ENCODE results near the gene RNF144B. TPM values are rescaled to one million over a fixed set of nuclear protein-coding genes. Genes with fewer than 3 reads are reported as not detected.

RNF144B gene
- total RNA-seq, 1 donor, result 0.54 TPM

DNA sequence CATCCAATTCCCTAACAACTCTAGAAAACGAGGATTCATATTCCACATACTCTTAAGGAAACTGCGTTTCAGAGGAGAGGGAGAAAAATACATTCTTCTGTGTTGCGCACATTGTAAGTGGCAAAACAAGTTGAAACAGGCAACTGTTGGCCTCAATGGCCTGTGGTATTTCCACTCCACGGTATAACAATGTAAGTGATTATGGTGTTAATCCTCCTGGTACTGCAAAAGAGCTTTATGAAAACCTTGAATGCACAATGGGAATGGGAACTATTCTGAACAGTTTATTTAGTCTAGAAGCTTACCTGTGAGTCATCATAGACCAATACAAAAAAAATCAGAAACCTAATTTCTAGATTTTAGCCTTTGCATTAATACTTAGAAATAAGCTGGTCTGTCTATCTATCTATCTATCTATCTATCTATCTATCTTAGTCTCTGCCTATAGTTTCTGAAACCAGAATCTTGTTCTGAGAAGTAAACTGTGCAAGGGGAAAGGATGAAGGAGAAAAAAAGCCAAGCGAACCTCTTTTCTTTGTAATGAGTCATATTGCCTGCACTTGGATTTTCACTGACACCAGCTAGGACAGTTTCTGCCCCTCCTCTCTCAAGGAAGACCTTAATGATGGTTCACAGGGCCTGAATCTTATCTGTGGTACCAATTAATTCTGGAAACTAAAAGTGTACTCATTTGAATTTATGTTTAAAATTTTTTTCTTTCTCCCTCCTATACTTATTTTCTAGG lies 101.5 kb downstream of the RNF144B start:
- DNase-seq (ENCODE audit: low read depth), result no peak
- no peak overlapping the region for H3K4me3 ChIP-seq (ENCODE audit: low read depth, low read length)
- TF ChIP-seq, protein P1, sequence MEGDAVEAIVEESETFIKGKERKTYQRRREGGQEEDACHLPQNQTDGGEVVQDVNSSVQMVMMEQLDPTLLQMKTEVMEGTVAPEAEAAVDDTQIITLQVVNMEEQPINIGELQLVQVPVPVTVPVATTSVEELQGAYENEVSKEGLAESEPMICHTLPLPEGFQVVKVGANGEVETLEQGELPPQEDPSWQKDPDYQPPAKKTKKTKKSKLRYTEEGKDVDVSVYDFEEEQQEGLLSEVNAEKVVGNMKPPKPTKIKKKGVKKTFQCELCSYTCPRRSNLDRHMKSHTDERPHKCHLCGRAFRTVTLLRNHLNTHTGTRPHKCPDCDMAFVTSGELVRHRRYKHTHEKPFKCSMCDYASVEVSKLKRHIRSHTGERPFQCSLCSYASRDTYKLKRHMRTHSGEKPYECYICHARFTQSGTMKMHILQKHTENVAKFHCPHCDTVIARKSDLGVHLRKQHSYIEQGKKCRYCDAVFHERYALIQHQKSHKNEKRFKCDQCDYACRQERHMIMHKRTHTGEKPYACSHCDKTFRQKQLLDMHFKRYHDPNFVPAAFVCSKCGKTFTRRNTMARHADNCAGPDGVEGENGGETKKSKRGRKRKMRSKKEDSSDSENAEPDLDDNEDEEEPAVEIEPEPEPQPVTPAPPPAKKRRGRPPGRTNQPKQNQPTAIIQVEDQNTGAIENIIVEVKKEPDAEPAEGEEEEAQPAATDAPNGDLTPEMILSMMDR (IDR thresholded peaks at IDR 0.05; ENCODE audit: insufficient read depth, low read length), result no peak

DNA sequence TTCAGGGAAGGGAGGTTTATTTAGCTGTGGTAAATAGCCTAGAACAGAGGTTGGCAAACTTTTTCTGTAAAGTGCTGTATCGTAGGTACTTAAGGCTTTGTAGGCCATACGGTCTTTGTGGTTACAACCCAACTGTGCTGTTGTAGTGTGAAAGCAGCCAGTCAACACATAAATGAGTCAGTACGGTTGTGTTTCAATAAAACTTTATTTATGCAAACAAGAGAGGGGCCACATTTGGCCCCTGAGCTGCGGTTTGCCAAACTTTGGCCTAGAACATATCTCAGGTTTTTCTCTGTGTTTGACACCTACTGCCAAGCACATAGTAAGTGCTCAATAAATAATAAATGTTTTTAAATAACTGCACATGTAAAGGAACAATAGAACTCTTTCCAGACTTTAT lies 102.2 kb downstream of the RNF144B start:
- DNase-seq (ENCODE audit: low read depth), result no peak
- TF ChIP-seq, protein P1 (IDR thresholded peaks at IDR 0.05; ENCODE audit: insufficient read depth, low read length), result no peak
- no peak overlapping the region for H3K4me3 ChIP-seq (ENCODE audit: low read depth, low read length)

DNA sequence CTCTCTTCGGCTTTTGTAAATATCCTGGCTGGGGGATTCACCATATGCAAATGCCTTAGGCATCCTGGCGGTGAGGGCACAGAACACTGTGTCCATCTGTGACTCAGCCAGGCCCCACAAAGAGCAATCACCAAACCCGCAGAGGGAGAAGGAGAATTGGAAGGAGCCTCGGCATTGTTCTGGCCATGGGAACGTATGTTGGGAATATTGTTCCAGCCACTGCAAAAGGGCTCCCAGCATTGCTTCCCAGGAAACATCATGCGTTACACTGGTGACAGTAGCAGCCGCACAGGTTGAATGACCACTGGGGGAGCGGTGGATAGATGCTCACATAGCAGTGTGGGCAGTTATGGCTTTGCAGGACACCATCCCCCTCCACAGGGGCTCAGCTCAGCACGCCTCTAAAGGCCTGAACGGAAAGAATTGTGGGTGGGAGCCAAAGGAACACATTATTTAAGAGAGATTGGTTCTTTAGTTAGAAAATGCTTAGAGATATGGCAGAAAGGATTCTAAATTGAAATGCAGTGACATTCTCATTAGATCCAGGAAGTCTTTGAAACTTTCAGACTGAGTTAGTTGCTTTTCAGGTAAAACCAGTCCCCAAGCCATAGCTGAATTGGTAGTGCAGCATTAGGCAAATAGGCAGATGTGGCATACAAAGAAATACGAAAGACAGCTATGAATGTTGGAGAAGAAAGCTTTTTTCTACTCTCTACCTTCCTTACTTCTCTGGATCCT lies 104.3 kb downstream of the RNF144B start:
- TF ChIP-seq, protein P1 (IDR thresholded peaks at IDR 0.05; ENCODE audit: insufficient read depth, low read length), result no peak
- DNase-seq (ENCODE audit: low read depth), result no peak
- no peak overlapping the region for H3K4me3 ChIP-seq (ENCODE audit: low read depth, low read length)

DNA sequence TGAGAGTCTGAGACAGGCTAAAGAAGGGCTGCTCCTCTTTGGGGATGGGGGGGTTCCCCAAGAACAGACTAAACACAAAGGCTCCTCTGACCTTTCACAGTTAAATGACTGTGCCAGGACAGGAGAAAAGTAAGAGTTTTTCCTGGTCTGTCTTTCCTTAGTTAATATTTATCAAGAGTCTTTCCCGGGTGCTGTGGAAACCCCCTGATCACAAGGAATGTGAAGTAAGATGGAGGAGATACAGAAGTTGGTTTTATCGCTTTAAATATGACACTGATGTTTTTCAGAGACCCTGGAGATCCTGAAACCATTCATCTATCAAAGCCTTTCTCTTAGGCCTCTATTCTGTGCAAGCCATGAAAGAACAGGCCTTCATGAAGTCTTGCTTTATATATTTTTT lies 105.8 kb downstream of the RNF144B start:
- no peak for DNase-seq (ENCODE audit: low read depth)
- H3K4me3 ChIP-seq (ENCODE audit: low read depth, low read length), result no peak overlapping the region
- TF ChIP-seq, protein P1 (IDR thresholded peaks at IDR 0.05; ENCODE audit: insufficient read depth, low read length), result no peak

DNA sequence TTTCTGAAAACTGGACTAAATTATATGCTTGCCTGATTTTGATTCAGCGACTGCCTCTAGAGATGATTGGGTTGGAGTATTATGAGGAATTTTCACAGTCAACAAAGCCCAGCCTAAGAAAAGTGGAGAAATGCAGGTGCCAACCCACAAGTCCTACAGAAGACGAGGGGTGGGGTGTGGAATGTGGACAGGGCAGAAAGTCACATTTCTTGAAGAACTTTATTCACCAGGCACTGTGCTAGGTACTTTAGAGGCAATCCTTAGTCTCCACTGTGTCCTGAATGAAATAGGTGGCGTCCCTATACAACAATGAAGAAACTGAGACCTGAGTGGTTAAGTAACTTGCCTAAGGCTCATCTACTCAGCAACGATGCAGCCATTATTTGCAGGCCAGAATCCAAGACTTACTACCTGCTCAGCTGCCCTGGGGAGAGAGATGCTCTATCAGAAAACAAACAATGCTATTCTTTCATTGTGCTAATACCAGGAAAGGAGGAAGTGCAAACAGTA lies 106.3 kb downstream of the RNF144B start:
- no peak for DNase-seq (ENCODE audit: low read depth)
- no peak overlapping the region for H3K4me3 ChIP-seq (ENCODE audit: low read depth, low read length)
- TF ChIP-seq, protein P1 (IDR thresholded peaks at IDR 0.05; ENCODE audit: insufficient read depth, low read length), result no peak

DNA sequence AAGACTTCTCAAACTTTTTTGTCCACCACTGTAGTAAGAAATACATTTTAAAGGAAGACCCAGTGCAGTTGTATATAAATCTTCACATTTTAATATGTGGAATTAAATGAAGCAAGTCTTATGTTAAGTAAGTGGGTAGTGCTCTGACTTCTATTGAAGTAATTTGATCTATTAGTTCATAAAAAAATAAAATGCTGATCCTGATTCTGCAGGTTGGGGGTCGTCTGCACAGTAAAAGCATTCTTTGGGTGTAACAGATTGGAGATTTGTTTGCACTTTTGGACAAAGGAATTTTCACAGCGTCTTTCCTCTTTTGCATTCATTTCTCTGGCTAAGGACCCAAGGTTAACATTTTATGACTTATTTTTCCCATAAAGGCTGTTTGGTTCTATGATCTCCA lies 106.8 kb downstream of the RNF144B start:
- H3K4me3 ChIP-seq (ENCODE audit: low read depth, low read length), result no peak overlapping the region
- no peak for DNase-seq (ENCODE audit: low read depth)
- TF ChIP-seq, protein P1 (IDR thresholded peaks at IDR 0.05; ENCODE audit: insufficient read depth, low read length), result no peak

All from fibroblast of the aortic adventitia (primary cell).